Sigmoid colon (tissue), 7 donors: ENCODE results near the gene PUDP. TPM values are rescaled to one million over a fixed set of nuclear protein-coding genes. Genes with fewer than 3 reads are reported as not detected.

Experiments used
- DNase-seq: peaks from one replicate; pipeline ENCODE4 v3.0.0-alpha.2; 2019
- H3K27ac ChIP-seq, 4 donors: fragments of 200-600 bp; sonication (generic); one replicate each; pipeline ENCODE4 v1.5.1; 2016 to 2019; ENCODE audit warnings: mild to moderate bottlenecking in 1 of 4
- H3K27me3 ChIP-seq, 3 donors: fragments of 200-600 bp; sonication (generic); one replicate each; pipeline ENCODE4 v1.5.1; 2019; ENCODE audit warnings: mild to moderate bottlenecking in 1 of 3
- H3K36me3 ChIP-seq, 4 donors: fragments of 200-600 bp; sonication (generic); one replicate each; pipeline ENCODE4 v1.5.1; 2016 to 2019
- H3K4me1 ChIP-seq, 4 donors: fragments of 200-600 bp; sonication (generic); one replicate each; pipeline ENCODE4 v1.5.1; 2017 to 2019
- H3K4me3 ChIP-seq, 4 donors: fragments of 200-600 bp; sonication (generic); one replicate each; pipeline ENCODE4 v1.5.1; 2017 to 2019; ENCODE audit warnings: mild to moderate bottlenecking in 2 of 4, moderate library complexity in 1 of 4
- H3K9me3 ChIP-seq, 4 donors: fragments of 200-600 bp in 3 of 4; sonication (generic) in 3 of 4; one replicate each; pipeline versions ENCODE4 v1.5.1 to v1.6.1; 2013 to 2019
- EP300 ChIP-seq, 4 donors: sonication (generic); formaldehyde crosslinking; IDR thresholded peaks; one replicate each; pipeline ENCODE4 v1.6.1; 2017; ENCODE audit warnings: antibody characterized with exemption in 4 of 4
- POLR2A ChIP-seq, 2 donors: fragments of 450-650 bp; IDR thresholded peaks; one replicate each; pipeline ENCODE4 v1.6.1; 2016; ENCODE audit warnings: antibody characterized with exemption in 2 of 2, mild to moderate bottlenecking in 2 of 2, moderate library complexity in 2 of 2
- POLR2AphosphoS5 ChIP-seq, 4 donors: sonication (generic); formaldehyde crosslinking; IDR thresholded peaks; one replicate each; pipeline ENCODE4 v1.6.1; 2017; ENCODE audit warnings: antibody characterized with exemption in 4 of 4
- WGBS, 2 donors: extraction: QIAGEN DNeasy Blood & Tissue Kit; methylation state at CpG; one replicate each; pipeline ENCODE4 v1.1.7; 2013; 5-methylcytosine and 5-hydroxymethylcytosine counted together
- intact Hi-C: fragments of 100-400 bp; cut with DNase I; formaldehyde crosslinking; loops from one replicate; pipeline ENCODE4 v1.15.1; 2023
- polyA plus RNA-seq, 3 donors: library from polyadenylated mRNA; stranded (reverse); fragments of 200-250 nt; gene quantifications; one replicate each; pipeline ENCODE4 v1.2.3, GENCODE V29; 2013
- total RNA-seq, 4 donors: library from RNA; depleted of rRNA; stranded (reverse); fragments of >200 nt; gene quantifications; one replicate each; pipeline ENCODE4 v1.1.0, GENCODE V29; 2016
- TF ChIP-seq, protein P1 (sequence below), 4 experiments: fragments of 450-650 bp in 3 of 4; fragments of 200-600 bp in 1 of 4; IDR thresholded peaks; one replicate each; pipeline ENCODE4 v1.5.1; 2016 to 2019; ENCODE audit warnings: antibody characterized with exemption in 4 of 4, mild to moderate bottlenecking in 3 of 4, moderate library complexity in 2 of 4
- donor health status: healthy with polysubstance abuse.
- donor health status: Bipolar disorder and iron deficiency.
- donor health status: healthy.

PUDP gene
- total and polyA plus RNA-seq, 7 donors, result 6.9 to 29.4 (median 17.2) TPM

DNA sequence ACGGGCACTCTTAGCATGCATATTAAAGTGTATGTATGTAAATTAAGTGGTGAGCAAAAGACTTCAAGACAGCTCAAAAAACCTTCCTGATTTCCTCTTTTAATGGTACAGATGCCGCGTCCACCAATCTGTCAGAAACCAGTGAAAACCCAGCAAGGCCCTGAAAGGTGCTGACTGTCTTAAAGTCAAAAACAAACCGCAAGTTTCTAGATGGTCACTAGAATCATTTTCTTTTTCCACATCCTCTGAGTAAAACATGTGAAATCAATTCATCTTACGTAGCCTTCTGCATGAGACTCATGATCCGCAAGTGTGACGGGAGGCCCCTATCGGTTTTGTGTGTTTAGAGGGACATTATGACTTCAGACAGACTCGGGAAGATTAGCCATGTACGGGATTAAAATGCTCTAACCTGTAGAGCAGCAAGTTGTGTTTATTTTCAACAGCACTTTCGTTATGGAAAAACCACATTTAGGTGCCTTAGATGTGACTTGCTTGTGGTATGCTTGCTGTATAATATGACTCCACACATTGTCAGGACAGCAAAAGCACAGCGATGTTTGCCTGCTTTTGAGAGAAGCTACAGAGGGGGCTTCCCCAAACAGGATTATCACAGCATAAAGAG lies 88.6 kb downstream of the PUDP start:
- no peak for TF ChIP-seq EP300 (IDR thresholded peaks at IDR 0.05)
- no peak for TF ChIP-seq POLR2A (IDR thresholded peaks at IDR 0.05)
- TF ChIP-seq, protein P1, sequence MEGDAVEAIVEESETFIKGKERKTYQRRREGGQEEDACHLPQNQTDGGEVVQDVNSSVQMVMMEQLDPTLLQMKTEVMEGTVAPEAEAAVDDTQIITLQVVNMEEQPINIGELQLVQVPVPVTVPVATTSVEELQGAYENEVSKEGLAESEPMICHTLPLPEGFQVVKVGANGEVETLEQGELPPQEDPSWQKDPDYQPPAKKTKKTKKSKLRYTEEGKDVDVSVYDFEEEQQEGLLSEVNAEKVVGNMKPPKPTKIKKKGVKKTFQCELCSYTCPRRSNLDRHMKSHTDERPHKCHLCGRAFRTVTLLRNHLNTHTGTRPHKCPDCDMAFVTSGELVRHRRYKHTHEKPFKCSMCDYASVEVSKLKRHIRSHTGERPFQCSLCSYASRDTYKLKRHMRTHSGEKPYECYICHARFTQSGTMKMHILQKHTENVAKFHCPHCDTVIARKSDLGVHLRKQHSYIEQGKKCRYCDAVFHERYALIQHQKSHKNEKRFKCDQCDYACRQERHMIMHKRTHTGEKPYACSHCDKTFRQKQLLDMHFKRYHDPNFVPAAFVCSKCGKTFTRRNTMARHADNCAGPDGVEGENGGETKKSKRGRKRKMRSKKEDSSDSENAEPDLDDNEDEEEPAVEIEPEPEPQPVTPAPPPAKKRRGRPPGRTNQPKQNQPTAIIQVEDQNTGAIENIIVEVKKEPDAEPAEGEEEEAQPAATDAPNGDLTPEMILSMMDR (IDR thresholded peaks at IDR 0.05), result no peak
- TF ChIP-seq POLR2AphosphoS5 (IDR thresholded peaks at IDR 0.05), result no peak

DNA sequence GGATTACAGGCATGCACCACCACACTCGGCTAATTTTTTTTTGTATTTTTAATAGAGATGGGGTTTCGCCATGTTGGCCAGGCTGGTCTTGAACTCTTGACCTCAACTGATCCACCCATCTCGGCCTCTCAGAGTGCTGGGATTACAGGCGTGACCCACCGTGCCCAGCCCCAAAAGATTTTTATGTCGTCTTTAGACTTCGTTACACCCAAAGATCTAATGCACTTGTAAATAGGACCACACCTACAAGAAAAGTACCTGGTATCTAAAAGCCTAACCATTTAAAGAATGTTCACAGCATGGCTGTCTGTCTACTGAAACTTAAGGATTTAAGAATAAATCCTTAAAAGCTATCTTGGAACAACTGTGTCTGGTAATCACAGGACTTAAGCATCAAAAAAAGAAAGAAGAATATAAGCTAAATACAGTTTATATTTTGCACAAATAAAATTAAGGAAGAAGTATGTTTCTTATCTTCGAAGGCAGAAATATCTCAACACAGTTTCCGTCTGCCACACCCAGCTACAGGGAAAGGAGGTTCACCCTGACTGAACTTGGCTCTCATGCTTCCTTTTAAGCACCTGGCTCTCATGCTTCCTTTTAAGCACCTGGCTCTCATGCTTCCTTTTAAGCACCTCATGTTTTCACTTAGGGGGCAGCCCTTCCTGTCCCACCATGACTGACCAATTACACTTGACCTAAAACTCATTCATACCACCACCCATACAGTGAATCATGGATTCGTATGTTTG lies 92.4 kb downstream of the PUDP start:
- Histone ChIP-seq H3K27me3 (no peaks in the 10 kb centered on the region), H3K9me3 (no peaks in the 10 kb centered on the region), H3K4me3 (no peak overlapping the region), H3K4me1 (no peaks in the 10 kb centered on the region), H3K27ac (no peak overlapping the region), H3K36me3 (no peaks in the 10 kb centered on the region)
- TF ChIP-seq POLR2AphosphoS5 (IDR thresholded peaks at IDR 0.05) (no peak), EP300 (IDR thresholded peaks at IDR 0.05) (no peak), POLR2A (IDR thresholded peaks at IDR 0.05) (no peak)
- TF ChIP-seq, protein P1 (IDR thresholded peaks at IDR 0.05), result no peak
- 27 to 53% methylated on average over 10 of the region's 10 CpGs for whole genome bisulfite sequencing, 2 donors
- intact Hi-C loops, result no loop called here
- DNase-seq, result no peak

More for the DNA sequence above, 88.6 kb downstream of the PUDP start:
- H3K4me1 ChIP-seq, result no peaks in the 10 kb centered on the region
- H3K9me3 ChIP-seq, result no peaks in the 10 kb centered on the region
- H3K4me3 ChIP-seq, result no peak overlapping the region
- intact Hi-C loops, result no loop called here
- no peaks in the 10 kb centered on the region for H3K36me3 ChIP-seq
- 73 to 89% methylated on average over 12 of the region's 12 CpGs for WGBS, 2 donors
- H3K27ac ChIP-seq, result no peak overlapping the region
- no peaks in the 10 kb centered on the region for H3K27me3 ChIP-seq
- no peak for DNase-seq

DNA sequence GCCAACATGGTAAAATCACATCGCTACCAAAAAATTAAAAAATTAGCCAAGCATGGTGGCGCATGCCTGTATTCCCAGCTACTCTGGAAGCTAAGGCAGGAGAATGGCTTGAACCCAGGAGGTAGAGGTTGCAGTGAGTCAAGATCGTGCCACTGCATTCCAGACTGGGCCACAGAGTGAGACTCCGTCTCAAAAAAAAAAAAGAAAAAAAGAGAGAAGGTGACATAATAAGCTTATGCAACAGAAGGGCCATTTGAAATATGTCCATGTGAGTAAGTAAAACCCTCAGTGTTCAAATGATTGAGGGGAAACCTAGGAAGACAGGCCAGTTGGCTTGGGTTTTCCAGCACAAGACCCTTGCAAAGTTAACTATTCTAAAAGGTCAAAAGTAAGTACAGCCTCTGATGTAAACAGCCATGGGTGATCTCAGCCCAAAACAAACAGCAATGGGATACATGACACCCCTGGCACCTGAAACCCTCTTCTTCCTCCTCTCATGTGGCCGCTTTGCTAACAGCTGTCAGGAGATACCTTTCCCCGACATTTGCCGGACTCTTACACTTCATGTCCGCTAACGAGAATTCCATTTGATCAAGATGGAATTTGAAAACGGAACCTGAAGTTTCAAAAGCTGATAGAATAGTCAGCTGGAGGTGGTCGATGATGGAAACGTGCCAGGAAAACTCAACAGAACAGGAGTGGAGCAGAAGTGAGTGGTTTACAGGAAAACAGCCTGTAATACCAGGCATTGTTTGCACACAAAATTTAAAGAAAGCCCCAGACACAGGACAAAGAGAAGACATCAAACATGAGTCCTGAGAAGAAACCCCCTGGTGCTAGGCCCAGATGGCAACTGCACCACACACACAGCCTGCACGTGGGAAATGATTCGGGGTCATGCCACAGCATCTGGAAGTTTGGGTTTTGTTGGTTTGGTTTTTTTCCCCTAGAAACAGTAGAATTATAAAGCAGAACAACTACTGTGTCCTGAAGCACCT lies 93.4 kb downstream of the PUDP start:
- intact Hi-C loops, result no loop called here
- H3K4me3 ChIP-seq, result no peak overlapping the region
- no peaks in the 10 kb centered on the region for H3K4me1 ChIP-seq
- H3K27ac ChIP-seq, result no peak overlapping the region
- peaks cover 0 to 7% (median 0%) of the 10 kb centered on the region in 4 donors for H3K36me3 ChIP-seq
- no peaks in the 10 kb centered on the region for H3K9me3 ChIP-seq
- 92% methylated on average over 14 of the region's 14 CpGs for WGBS, 2 donors
- no peaks in the 10 kb centered on the region for H3K27me3 ChIP-seq
- DNase-seq, result no peak
- TF ChIP-seq, protein P1 (IDR thresholded peaks at IDR 0.05), result no peak
- TF ChIP-seq POLR2AphosphoS5 (IDR thresholded peaks at IDR 0.05), result no peak
- TF ChIP-seq POLR2A (IDR thresholded peaks at IDR 0.05), result no peak
- TF ChIP-seq EP300 (IDR thresholded peaks at IDR 0.05), result no peak

DNA sequence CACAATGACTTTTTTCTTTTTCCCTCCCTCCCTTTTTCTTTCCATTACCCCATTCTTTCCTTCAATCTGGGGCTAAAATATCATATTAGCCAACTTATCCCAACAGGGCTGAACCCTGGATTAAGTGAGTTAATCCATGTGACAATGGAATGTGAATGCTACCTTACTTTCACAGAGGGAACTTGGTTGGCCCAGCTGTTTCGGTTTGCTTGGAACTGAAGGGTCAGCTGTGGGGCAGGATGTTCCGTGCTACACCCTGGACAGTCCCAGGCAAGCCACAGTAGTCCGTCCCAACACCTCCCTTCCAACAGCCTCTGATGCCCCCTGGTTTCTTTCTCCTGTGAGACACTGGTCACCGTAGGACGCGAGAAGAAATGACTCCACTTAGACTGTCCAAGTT lies 95.4 kb downstream of the PUDP start:
- H3K36me3 ChIP-seq, result peaks cover 0 to 8% (median 0%) of the 10 kb centered on the region in 4 donors
- H3K27ac ChIP-seq, result no peak overlapping the region
- DNase-seq, result no peak
- intact Hi-C loops, result no loop called here
- H3K4me3 ChIP-seq, result no peak overlapping the region
- TF ChIP-seq POLR2A (IDR thresholded peaks at IDR 0.05) (no peak), EP300 (IDR thresholded peaks at IDR 0.05) (no peak), POLR2AphosphoS5 (IDR thresholded peaks at IDR 0.05) (no peak)
- WGBS, 2 donors, result 94 to 98% methylated on average over 6 of the region's 6 CpGs
- no peaks in the 10 kb centered on the region for H3K27me3 ChIP-seq
- no peaks in the 10 kb centered on the region for H3K4me1 ChIP-seq
- no peaks in the 10 kb centered on the region for H3K9me3 ChIP-seq
